Caco-2 (cell line): Measurements from ENCODE around the gene KRTAP5-2. TPM values are rescaled to one million over a fixed set of nuclear protein-coding genes. Genes with fewer than 3 reads are reported as not detected.

Source experiments
- BruUV-seq: library from RNA; stranded (reverse); fragments of 400-500 nt; replicated peaks from 2 replicates; lab custom pipeline; 2021; lab: Mats Ljungman, UMichigan
- CTCF ChIA-PET: fragments of 300-600 bp; sonication (Branson Sonifier 250); formaldehyde crosslinking; loops from one replicate; lab custom pipeline; 2022; ENCODE audit warnings: antibody characterized with exemption; lab: Charles Lee
- POLR2A ChIA-PET: fragments of 300-600 bp; sonication (Branson Sonifier 250); formaldehyde crosslinking; loops from one replicate; lab custom pipeline; 2022; ENCODE audit warnings: antibody characterized with exemption; lab: Charles Lee
- DNase-seq, 2 experiments: peaks; one replicate each; pipeline versions ENCODE4 v3.0.0 to v3.0.0-alpha.2; 2020 to 2022
- H3K27me3 ChIP-seq: replicated peaks from 2 replicates; pipeline ENCODE4 v1.6.0; 2011; ENCODE audit warnings: low read length; ENCODE audit not compliant: control insufficient read depth, insufficient read depth
- H3K36me3 ChIP-seq: 2 replicates; pipeline ENCODE4 v1.5.1; 2011; ENCODE audit warnings: low read length; ENCODE audit not compliant: control insufficient read depth, insufficient read depth
- H3K4me1 ChIP-seq: fragments of 250-450 bp; sonication (Bioruptor Pico); 2 replicates; pipeline ENCODE4 v1.5.1; 2020; ENCODE audit warnings: mild to moderate bottlenecking
- H3K4me3 ChIP-seq: 2 replicates; pipeline ENCODE4 v1.5.1; 2011; ENCODE audit warnings: low read depth, mild to moderate bottlenecking, control low read depth, low read length
- H3K9me3 ChIP-seq: fragments of 250-450 bp; sonication (Bioruptor Pico); 2 replicates; pipeline ENCODE4 v1.5.1; 2020; ENCODE audit warnings: mild to moderate bottlenecking, moderate library complexity
- H3K27ac Mint-ChIP-seq: one replicate; pipeline ENCODE4 v1.8.0; 2022; ENCODE audit warnings: mixed read lengths; ENCODE audit not compliant: unreplicated experiment
- H3K27me3 Mint-ChIP-seq: one replicate; pipeline ENCODE4 v1.8.0; 2022; ENCODE audit warnings: mixed read lengths; ENCODE audit not compliant: insufficient read depth, unreplicated experiment
- H3K36me3 Mint-ChIP-seq: one replicate; pipeline ENCODE4 v1.8.0; 2022; ENCODE audit warnings: mild to moderate bottlenecking, mixed read lengths; ENCODE audit not compliant: insufficient read depth, unreplicated experiment
- H3K4me1 Mint-ChIP-seq: one replicate; pipeline ENCODE4 v1.8.0; 2022; ENCODE audit warnings: low read depth, mixed read lengths; ENCODE audit not compliant: unreplicated experiment
- H3K4me3 Mint-ChIP-seq: one replicate; pipeline ENCODE4 v1.8.0; 2022; ENCODE audit warnings: mild to moderate bottlenecking, moderate library complexity, mixed read lengths; ENCODE audit not compliant: unreplicated experiment
- H3K9me3 Mint-ChIP-seq: one replicate; pipeline ENCODE4 v1.8.0; 2022; ENCODE audit warnings: mixed read lengths; ENCODE audit not compliant: unreplicated experiment
- CTCF ChIP-seq, 2 experiments: fragments of 200-600 bp in 1 of 2; IDR thresholded peaks; 1 replicate in 1 of 2; 2 replicates in 1 of 2; pipeline versions ENCODE4 v1.5.1 to v1.8.0; 2011 to 2022; ENCODE audit warnings: antibody characterized with exemption in 1 of 2, control low read depth in 1 of 2, inconsistent platforms in 1 of 2, low read depth in 1 of 2, low read length in 1 of 2, mild to moderate bottlenecking in 1 of 2, moderate library complexity in 1 of 2; ENCODE audit not compliant: insufficient read depth in 1 of 2, severe bottlenecking in 1 of 2, unreplicated experiment in 1 of 2
- intact Hi-C: fragments of 100-400 bp; cut with micrococcal nuclease; formaldehyde crosslinking; loops from one replicate; pipeline ENCODE4 v1.10.0; 2022; ENCODE audit not compliant: unreplicated experiment
- total RNA-seq: library from RNA; stranded (reverse); gene quantifications from 2 replicates; pipeline ENCODE4 v1.2.3, GENCODE V29; 2022

Gene KRTAP5-2
- total RNA-seq, 1 experiment from 2014 or later = not detected

GRCh38 chr11:1567721-1568100 is 30.4 kb downstream of the KRTAP5-2 start:
- no peak for TF ChIP-seq CTCF (IDR thresholded peaks at IDR 0.05; ENCODE audit: insufficient read depth in 1 of 2, low read depth in 1 of 2, low read length in 1 of 2, severe bottlenecking in 1 of 2, unreplicated experiment in 1 of 2)
- BruUV-seq = no TSS peak
- Histone ChIP-seq H3K36me3 (no peaks in the 10 kb centered on the region), H3K27me3 (no peaks in the 10 kb centered on the region), H3K4me3 (no peak overlapping the region), H3K9me3 (no peaks in the 10 kb centered on the region), H3K4me1 (peaks cover 4% of the 10 kb centered on the region; the same call in 1 of the 2 replicates)
- CTCF ChIA-PET = interaction anchor here (1.7 kb wide), 1 partner anchor 21 kb away, joined by 5 read pairs; no protein-coding TSS in a partner anchor
- H3K4me1 Mint-ChIP-seq = peaks cover 6% of the 10 kb centered on the region
- POLR2A ChIA-PET = no interaction called here
- no peak overlapping the region for H3K4me3 Mint-ChIP-seq
- no peak for DNase-seq
- intact Hi-C loops = no loop called here
- H3K27ac Mint-ChIP-seq = no peak overlapping the region
- H3K9me3 Mint-ChIP-seq = no peaks in the 10 kb centered on the region
- no peaks in the 10 kb centered on the region for H3K36me3 Mint-ChIP-seq
- H3K27me3 Mint-ChIP-seq = no peaks in the 10 kb centered on the region

GRCh38 chr11:1567052-1567720 is 30.9 kb downstream of the KRTAP5-2 start:
- Mint-ChIP-seq H3K9me3 (no peaks in the 10 kb centered on the region), H3K27ac (no peak overlapping the region), H3K4me3 (no peak overlapping the region), H3K36me3 (no peaks in the 10 kb centered on the region), H3K4me1 (peaks cover 6% of the 10 kb centered on the region), H3K27me3 (no peaks in the 10 kb centered on the region)
- DNase-seq = no peak
- Histone ChIP-seq H3K36me3 (no peaks in the 10 kb centered on the region), H3K27me3 (no peaks in the 10 kb centered on the region), H3K9me3 (no peaks in the 10 kb centered on the region), H3K4me3 (no peak overlapping the region), H3K4me1 (peaks cover 4% of the 10 kb centered on the region; the same call in 1 of the 2 replicates)
- no TSS peak for BruUV-seq
- CTCF ChIA-PET = interaction anchor here (1.7 kb wide), 1 partner anchor 20 kb away, joined by 5 read pairs; no protein-coding TSS in a partner anchor
- no peak for TF ChIP-seq CTCF (IDR thresholded peaks at IDR 0.05; ENCODE audit: insufficient read depth in 1 of 2, low read depth in 1 of 2, low read length in 1 of 2, severe bottlenecking in 1 of 2, unreplicated experiment in 1 of 2)
- POLR2A ChIA-PET = no interaction called here
- intact Hi-C loops = no loop called here

- H3K36me3 ChIP-seq = no peaks in the 10 kb centered on the region
- H3K4me1 Mint-ChIP-seq = peaks cover 6% of the 10 kb centered on the region
- no peaks in the 10 kb centered on the region for H3K9me3 ChIP-seq
- ChIA-PET CTCF (interaction anchor here (1.7 kb wide), 1 partner anchor 20 kb away, joined by 5 read pairs; no protein-coding TSS in a partner anchor), POLR2A (no interaction called here)
- H3K27ac Mint-ChIP-seq = no peak overlapping the region
- no TSS peak for BruUV-seq
- DNase-seq = no peak
- H3K27me3 ChIP-seq = no peaks in the 10 kb centered on the region
- H3K4me1 ChIP-seq = peaks cover 4% of the 10 kb centered on the region; the same call in 1 of the 2 replicates
- no peak for TF ChIP-seq CTCF (IDR thresholded peaks at IDR 0.05; ENCODE audit: insufficient read depth in 1 of 2, low read depth in 1 of 2, low read length in 1 of 2, severe bottlenecking in 1 of 2, unreplicated experiment in 1 of 2)
- no peak overlapping the region for H3K4me3 Mint-ChIP-seq
- intact Hi-C loops = no loop called here
- H3K36me3 Mint-ChIP-seq = no peaks in the 10 kb centered on the region
- H3K9me3 Mint-ChIP-seq = no peaks in the 10 kb centered on the region
- no peaks in the 10 kb centered on the region for H3K27me3 Mint-ChIP-seq
- H3K4me3 ChIP-seq = no peak overlapping the region
These were observed 31.6 kb downstream of the KRTAP5-2 start for GRCh38 chr11:1566381-1567051.
